Activated effector memory CD4-positive, alpha-beta T cell treated with Interleukin-2 at 50 U/mL for 16 hours (primary cell): ENCODE data around the gene DGKB.

ENCODE experiments used
- DNase-seq: peaks from one replicate; pipeline ENCODE4 v3.0.0-alpha.2; 2020

The DGKB gene

GRCh38 chr7:14682910-14683465, 219.6 kb downstream of the DGKB start:
- no peak for DNase-seq

GRCh38 chr7:14676896-14677295, 225.7 kb downstream of the DGKB start:
- DNase-seq: no peak

DNA sequence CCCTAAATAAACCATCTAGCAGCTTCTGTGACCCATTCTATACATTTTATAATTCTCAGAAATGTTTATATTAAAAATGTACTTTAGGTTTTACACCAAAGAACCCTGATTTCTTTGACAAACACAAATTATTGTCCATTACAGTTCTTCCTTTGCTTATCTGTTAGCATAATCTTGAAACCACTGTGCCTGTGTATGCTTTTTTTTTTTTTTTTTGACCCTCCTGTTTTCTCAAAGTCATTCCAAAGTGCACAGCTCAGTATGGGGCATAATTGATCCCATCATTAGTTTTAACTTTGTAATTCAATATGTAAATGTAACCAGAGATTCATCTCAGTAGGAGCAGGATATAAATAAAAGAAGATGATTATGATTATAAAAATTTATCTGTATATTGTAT, 229.3 kb downstream of the DGKB start:
- DNase-seq: no peak

DNA sequence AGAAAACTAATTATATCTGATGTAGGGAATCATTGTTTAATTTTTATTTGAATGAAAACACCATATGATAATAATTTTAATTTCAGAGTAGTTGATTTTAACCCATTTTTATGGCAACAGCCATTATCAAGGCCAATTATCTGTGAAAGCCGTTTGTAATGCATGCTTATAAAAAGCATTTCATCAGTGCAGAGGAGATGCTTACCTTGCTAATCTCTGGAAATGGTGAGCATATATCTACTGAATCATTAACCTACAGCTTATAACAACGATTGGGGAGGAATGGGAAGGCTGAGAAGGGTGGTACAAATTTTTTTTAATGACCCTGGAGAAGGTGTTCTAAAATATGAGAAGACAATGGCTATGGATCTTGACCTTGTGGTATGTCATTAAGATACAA, 235.6 kb downstream of the DGKB start:
- no peak for DNase-seq

GRCh38 chr7:14666304-14666703, 236.2 kb downstream of the DGKB start:
- DNase-seq: no peak

DNA sequence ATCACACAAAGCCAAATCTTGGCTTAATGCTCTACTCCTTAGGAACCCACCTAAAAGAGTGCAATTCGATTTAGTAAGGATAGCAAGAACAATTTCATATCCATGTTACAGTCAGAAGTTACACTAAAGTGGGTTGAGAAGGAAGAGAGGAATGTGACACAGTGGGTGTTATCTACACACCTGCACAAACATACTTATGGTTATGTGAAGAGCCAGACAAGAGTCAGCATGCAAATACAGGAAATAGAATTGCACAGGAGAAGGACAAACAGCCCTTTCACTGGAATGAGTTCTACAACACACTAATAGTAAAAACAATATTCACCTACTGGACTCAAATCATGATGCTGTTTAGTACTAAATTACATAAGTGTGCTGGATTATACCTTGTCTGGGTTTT, 262.8 kb downstream of the DGKB start:
- DNase-seq: no peak

DNA sequence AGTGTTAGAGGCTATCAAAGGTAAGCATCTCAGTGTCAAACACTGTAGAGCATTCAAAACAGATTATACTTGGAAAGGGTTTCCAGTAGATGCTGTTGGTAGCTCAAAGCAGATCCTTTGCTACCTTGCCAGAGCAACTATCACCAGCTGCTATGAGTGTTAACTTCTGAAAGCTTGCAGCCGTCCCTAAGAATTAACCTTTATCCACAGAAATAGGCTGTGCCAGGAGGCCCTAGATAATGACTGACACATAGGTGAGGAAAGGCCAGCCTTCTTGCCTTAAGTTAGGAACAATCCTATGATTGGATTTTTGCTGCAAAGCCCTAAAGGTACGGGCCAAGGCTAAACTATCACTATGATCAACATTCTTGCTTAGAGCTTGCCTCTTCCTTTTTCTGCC, 263.2 kb downstream of the DGKB start:
- DNase-seq: no peak

DNA sequence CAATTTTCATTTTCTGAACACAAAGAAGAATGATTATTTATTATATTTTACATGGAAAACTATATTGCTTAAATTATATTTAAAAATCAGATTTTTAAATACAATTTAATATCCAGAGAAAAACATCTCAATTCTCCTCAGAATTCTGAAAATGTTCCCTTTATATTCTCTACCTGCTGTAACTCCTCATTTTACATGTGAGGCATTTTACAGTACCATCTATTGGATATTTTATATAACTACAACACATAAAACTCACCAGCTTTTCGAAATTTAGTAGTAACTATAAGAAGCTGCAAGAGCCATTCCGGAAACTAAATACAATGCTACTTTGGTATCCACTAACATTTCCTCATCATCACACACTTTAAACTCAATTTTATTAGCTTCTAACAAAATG, 264.6 kb downstream of the DGKB start:
- DNase-seq: no peak

- no peak for DNase-seq
These were observed 266.6 kb downstream of the DGKB start for GRCh38 chr7:14635955-14636354.

DNA sequence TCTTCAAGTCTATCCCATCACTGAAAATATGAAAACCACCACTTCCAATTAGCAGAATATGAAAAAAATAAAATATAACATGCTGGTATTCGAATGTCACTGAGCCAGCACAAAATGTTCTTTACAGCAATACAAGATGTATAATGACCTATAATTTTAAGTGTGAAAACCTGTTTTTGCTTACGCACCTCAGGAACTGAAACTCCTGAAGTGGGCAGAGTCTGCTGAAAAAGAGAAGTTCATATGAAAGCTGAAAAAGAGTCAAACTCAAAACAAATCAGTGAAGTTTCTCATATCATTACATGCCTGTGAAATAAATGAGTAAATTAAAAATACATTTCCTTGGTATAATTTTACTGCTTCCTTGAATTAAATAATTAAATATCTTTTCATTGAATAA, 272.5 kb downstream of the DGKB start:
- no peak for DNase-seq

DNA sequence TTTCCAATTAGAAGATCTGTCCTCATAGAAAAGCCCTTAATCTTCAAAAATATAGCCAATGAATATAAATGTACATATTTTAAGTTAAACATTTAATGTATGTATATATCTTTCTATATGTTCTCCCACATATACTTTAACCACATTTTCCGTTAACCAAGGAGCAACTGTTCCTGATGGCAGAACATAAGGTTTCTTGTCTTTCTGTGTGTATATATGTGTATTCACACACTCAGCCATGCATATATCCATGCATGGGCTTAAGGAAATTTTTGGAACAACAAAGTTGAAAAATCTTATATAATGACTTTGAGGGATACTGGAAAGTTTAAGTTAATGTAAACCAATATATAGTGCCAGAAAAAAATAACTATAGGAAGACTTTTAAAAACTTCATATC, 274.0 kb downstream of the DGKB start:
- no peak for DNase-seq

GRCh38 chr7:14626076-14626475, 276.5 kb downstream of the DGKB start:
- no peak for DNase-seq

GRCh38 chr7:14622559-14622958, 280.0 kb downstream of the DGKB start:
- DNase-seq: no peak

- DNase-seq: no peak
These were observed 296.4 kb downstream of the DGKB start for GRCh38 chr7:14606101-14606500.

DNA sequence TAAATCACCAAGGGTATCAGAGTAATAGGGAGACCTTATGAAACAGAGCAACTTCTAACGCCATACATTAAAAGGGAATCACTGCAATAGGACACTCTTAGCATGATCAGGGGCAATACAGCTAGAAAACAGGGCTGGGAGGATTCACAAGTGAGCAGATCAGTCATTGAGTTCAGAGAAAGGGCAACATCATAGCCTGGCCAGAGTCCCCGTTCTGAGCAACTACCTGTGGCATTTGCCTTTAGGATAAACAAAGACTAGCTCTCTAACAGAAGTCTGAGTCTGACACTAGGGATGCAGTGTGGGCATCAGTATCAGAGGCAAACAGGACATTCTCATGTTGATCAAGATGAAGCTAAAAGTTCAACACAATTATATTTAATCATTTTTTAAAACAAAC, 297.9 kb downstream of the DGKB start:
- DNase-seq: no peak

GRCh38 chr7:14602851-14603250, 299.7 kb downstream of the DGKB start:
- no peak for DNase-seq

GRCh38 chr7:14600766-14601367, 301.7 kb downstream of the DGKB start:
- no peak for DNase-seq

- no peak for DNase-seq
These were observed 303.6 kb downstream of the DGKB start for GRCh38 chr7:14598978-14599377.

DNA sequence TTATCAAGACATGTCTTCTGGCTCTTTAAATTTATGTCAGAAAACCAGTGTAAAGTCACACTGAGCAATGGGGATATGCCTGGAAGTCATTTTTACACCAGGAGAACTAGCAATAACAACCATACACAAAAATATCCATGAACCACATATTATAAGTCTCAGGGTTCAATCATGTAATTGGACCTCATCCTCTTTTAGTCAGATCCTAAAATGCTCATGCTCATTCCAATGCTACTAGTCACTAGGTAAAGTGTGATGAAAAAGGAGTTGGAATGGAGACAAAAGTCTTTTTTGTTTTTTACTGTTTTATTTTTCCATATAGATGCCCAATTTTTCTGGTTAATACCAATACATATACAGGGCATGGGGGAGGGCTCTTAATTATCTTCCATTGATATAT, 306.1 kb downstream of the DGKB start:
- DNase-seq: no peak

DNA sequence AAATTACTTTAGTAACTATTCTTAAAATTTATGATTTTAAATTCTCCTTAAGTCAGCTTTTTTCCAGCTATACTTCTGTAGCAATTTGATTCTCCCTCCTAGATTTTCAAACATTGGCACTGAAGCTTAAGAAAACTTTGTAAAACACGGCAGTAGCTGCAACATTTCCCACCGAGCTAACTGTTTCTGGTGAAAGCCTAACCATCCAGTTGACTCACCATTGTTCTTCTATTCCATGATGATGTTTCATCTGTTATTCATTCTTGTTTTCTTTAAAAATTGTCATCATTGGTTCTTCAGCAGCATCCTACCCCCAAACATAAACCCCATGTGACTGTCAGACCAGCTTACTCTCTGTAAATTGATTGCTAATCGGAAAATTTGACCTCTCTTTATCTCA, 312.3 kb downstream of the DGKB start:
- DNase-seq: no peak

DNA sequence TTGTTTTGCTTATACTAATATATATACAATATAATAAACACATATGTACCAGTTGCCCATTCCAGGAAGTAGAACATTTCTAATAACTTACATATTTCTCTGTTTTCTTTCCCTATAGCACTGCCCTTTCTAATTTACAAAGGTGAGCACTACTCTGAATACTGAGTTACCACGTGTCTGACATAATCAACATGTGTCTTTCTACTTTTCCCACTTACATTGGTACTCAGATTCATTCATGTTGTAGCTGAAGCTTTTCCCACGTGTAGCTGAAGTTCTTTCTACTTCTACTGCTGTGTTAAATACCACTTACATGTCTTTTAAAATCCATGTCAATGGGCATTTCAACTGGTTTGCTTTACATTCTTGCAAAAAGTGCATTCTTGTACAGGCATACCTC, 317.3 kb downstream of the DGKB start:
- DNase-seq: no peak

- no peak for DNase-seq
These were observed 319.0 kb downstream of the DGKB start for GRCh38 chr7:14583518-14583917.

GRCh38 chr7:14582010-14582409, 320.5 kb downstream of the DGKB start:
- no peak for DNase-seq

DNA sequence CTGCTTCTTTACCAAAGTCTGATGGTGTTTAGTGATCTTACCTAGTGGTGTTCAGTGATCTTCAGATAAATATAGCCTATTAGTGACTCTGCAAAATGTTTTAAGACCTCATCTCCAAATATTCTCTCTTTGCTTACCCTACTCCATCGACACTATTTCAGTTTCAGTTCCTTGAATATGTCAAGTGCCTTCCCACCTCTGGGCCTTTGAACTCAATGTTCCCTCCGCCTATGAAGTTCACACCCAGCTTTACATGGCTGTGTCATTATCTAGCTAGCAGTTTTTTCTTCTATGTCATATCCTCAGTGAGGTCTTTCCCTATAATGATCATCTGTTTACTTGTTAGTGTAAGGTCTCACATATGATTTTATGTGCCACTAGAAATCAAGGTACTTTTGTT, 322.6 kb downstream of the DGKB start:
- no peak for DNase-seq

- no peak for DNase-seq
These were observed 326.0 kb downstream of the DGKB start for GRCh38 chr7:14576578-14576977.
